HCT116 (cell line): ENCODE measurements around the gene NCKAP5. TPM values are rescaled to one million over a fixed set of nuclear protein-coding genes. Genes with fewer than 3 reads are reported as not detected.

ENCODE experiments used
- ATAC-seq: fragments of 200-7000 bp; cut with Tn5 transposase; 2 replicates; pipeline ENCODE4 v1.9.1; 2020; ENCODE audit warnings: mild to moderate bottlenecking, moderate library complexity
- BruUV-seq: library from RNA; stranded (reverse); fragments of 400-500 nt; replicated peaks from 2 replicates; lab custom pipeline; 2021; lab: Mats Ljungman, UMichigan
- CTCF ChIA-PET: fragments of 300-600 bp; sonication (Branson Sonifier 250); formaldehyde crosslinking; loops from one replicate; lab custom pipeline; 2021; ENCODE audit warnings: antibody characterized with exemption; lab: Charles Lee
- POLR2A ChIA-PET: fragments of 300-600, 350-600 bp; sonication (Branson Sonifier 250); formaldehyde crosslinking; loops from one replicate; lab custom pipeline; 2021; ENCODE audit warnings: antibody characterized with exemption; lab: Charles Lee
- RAD21 ChIA-PET, 2 experiments: fragments of 300-600 bp; sonication (Branson Sonifier 250); formaldehyde crosslinking; loops; one replicate each; lab custom pipeline; 2023; ENCODE audit warnings: low total read pairs in 2 of 2; ENCODE audit not compliant: uncharacterized antibody in 2 of 2, unreplicated experiment in 2 of 2, low non-redundant PET in 1 of 2; lab: Charles Lee
- DNase-seq: peaks from one replicate; pipeline ENCODE4 v3.0.0-alpha.2; 2010; ENCODE audit warnings: low read depth, low spot score
- H2AFZ ChIP-seq: fragments of 200-600 bp; shearing (Covaris generic), sonication (generic); 2 replicates; pipeline ENCODE4 v1.6.1; 2017; ENCODE audit warnings: low read depth, mixed run types, mixed read lengths, antibody characterized with exemption, low read length; ENCODE audit not compliant: poor library complexity, severe bottlenecking
- H3K27ac ChIP-seq: 2 replicates; pipeline ENCODE4 v1.5.1; 2012; ENCODE audit warnings: low read depth, low read length
- H3K27me3 ChIP-seq: fragments of 200-600 bp; sonication (generic); 2 replicates; pipeline ENCODE4 v1.6.1; 2016; ENCODE audit warnings: mixed run types, low read length, mixed read lengths; ENCODE audit not compliant: insufficient read depth
- H3K36me3 ChIP-seq, 2 experiments: fragments of 200-500 bp in 1 of 2; fragments of 200-600 bp in 1 of 2; sonication (Bioruptor generic) in 1 of 2; sonication (generic) in 1 of 2; 2 replicates each; pipeline versions ENCODE4 v1.5.1 to v1.6.1; 2014 to 2016; ENCODE audit warnings: low read length in 2 of 2, inconsistent platforms in 1 of 2, mixed read lengths in 1 of 2, mixed run types in 1 of 2; ENCODE audit not compliant: insufficient read depth in 2 of 2, control insufficient read depth in 1 of 2
- H3K4me1 ChIP-seq, 2 experiments: fragments of 200-600 bp in 1 of 2; sonication (generic) in 1 of 2; 2 replicates each; pipeline versions ENCODE4 v1.5.1 to v1.6.1; 2012 to 2017; ENCODE audit warnings: low read length in 2 of 2, inconsistent platforms in 1 of 2, mild to moderate bottlenecking in 1 of 2, mixed read lengths in 1 of 2, mixed run types in 1 of 2, moderate library complexity in 1 of 2; ENCODE audit not compliant: insufficient read depth in 2 of 2, control insufficient read depth in 1 of 2
- H3K4me2 ChIP-seq: fragments of 200-600 bp; sonication (generic); 2 replicates; pipeline ENCODE4 v1.6.1; 2017; ENCODE audit warnings: mixed run types, low read length, mixed read lengths
- H3K4me3 ChIP-seq, 2 experiments: fragments of 200-600 bp in 1 of 2; sonication (generic) in 1 of 2; replicated peaks in 1 of 2; 2 replicates each; pipeline ENCODE4 v1.5.1; 2011 to 2016; ENCODE audit warnings: low read length in 2 of 2, control low read depth in 1 of 2, low read depth in 1 of 2, mild to moderate bottlenecking in 1 of 2, mixed read lengths in 1 of 2, mixed run types in 1 of 2
- H3K79me2 ChIP-seq: fragments of 200-600 bp; sonication (generic); 2 replicates; pipeline ENCODE4 v1.6.1; 2017; ENCODE audit warnings: mild to moderate bottlenecking, mixed run types, low read length, moderate library complexity, mixed read lengths; ENCODE audit not compliant: insufficient read depth
- H3K9ac ChIP-seq: fragments of 200-600 bp; sonication (generic); 2 replicates; pipeline ENCODE4 v1.6.1; 2016; ENCODE audit warnings: low read length, mixed read lengths
- H3K9me2 ChIP-seq: fragments of 200-600 bp; sonication (generic), shearing (Covaris generic); 2 replicates; pipeline ENCODE4 v1.6.1; 2017; ENCODE audit warnings: mixed run types, mild to moderate bottlenecking, moderate library complexity; ENCODE audit not compliant: insufficient read depth
- H3K9me3 ChIP-seq, 2 experiments: fragments of 200-500 bp in 1 of 2; fragments of 200-600 bp in 1 of 2; sonication (Bioruptor generic) in 1 of 2; sonication (generic) in 1 of 2; 2 replicates each; pipeline ENCODE4 v1.6.1; 2014 to 2017; ENCODE audit warnings: low read length in 2 of 2, mixed read lengths in 2 of 2, inconsistent platforms in 1 of 2, low read depth in 1 of 2, mild to moderate bottlenecking in 1 of 2, mixed run types in 1 of 2, moderate library complexity in 1 of 2; ENCODE audit not compliant: control insufficient read depth in 1 of 2, insufficient read depth in 1 of 2
- H4K20me1 ChIP-seq: fragments of 200-600 bp; sonication (generic), shearing (Covaris generic); 2 replicates; pipeline ENCODE4 v1.6.1; 2017; ENCODE audit warnings: mixed run types, mild to moderate bottlenecking, moderate library complexity; ENCODE audit not compliant: insufficient read depth
- ELF1 ChIP-seq: IDR thresholded peaks from 2 replicates; pipeline ENCODE4 v1.6.1; 2012; ENCODE audit warnings: low read depth, borderline replicate concordance
- REST ChIP-seq: IDR thresholded peaks from 2 replicates; pipeline ENCODE4 v1.6.1; 2012; ENCODE audit warnings: low read depth
- YY1 ChIP-seq: IDR thresholded peaks from 2 replicates; pipeline ENCODE4 v1.6.1; 2011; ENCODE audit warnings: low read length, low read depth, moderate library complexity, mild to moderate bottlenecking; ENCODE audit not compliant: insufficient replicate concordance; ENCODE audit errors: extremely low read depth
- ZNF274 ChIP-seq: fragments of 200-500 bp; sonication (Bioruptor generic); IDR thresholded peaks from 2 replicates; pipeline ENCODE4 v1.6.1; 2014; ENCODE audit warnings: mild to moderate bottlenecking, low read depth, low read length, inconsistent platforms
- intact Hi-C: fragments of 100-400 bp; cut with micrococcal nuclease; formaldehyde crosslinking; loops from 2 replicates; pipeline ENCODE4 v1.10.0; 2022
- total RNA-seq: library from RNA; stranded (reverse); gene quantifications from one replicate; pipeline ENCODE4 v1.2.1, GENCODE V29; 2021; ENCODE audit not compliant: unreplicated experiment
- TF ChIP-seq, protein P1 (sequence below): IDR thresholded peaks from 2 replicates; pipeline ENCODE4 v1.6.1; 2012
- TF ChIP-seq, protein P2 (sequence below): IDR thresholded peaks from 2 replicates; pipeline ENCODE4 v1.6.1; 2011; ENCODE audit warnings: mild to moderate bottlenecking, low read length, moderate library complexity; ENCODE audit not compliant: insufficient replicate concordance; ENCODE audit errors: extremely low read depth

The NCKAP5 gene
- total RNA-seq, 1 experiment from 2014 or later: 0.30 TPM

- DNase-seq: no peak
- no peak overlapping the region for H3K27ac ChIP-seq
- intact Hi-C loops: no loop called here
- no peak overlapping the region for H3K9ac ChIP-seq
- H3K9me2 ChIP-seq: no peaks in the 10 kb centered on the region
- no peaks in the 10 kb centered on the region for H4K20me1 ChIP-seq
- no peaks in the 10 kb centered on the region for H3K4me1 ChIP-seq
- BruUV-seq: no TSS peak
- no peaks in the 10 kb centered on the region for H3K36me3 ChIP-seq
- no peak overlapping the region for H3K4me3 ChIP-seq
- TF ChIP-seq, protein P1, sequence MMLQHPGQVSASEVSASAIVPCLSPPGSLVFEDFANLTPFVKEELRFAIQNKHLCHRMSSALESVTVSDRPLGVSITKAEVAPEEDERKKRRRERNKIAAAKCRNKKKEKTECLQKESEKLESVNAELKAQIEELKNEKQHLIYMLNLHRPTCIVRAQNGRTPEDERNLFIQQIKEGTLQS: no peak
- TF ChIP-seq ZNF274 (no peak), ELF1 (no peak), YY1 (no peak), REST (no peak)
- TF ChIP-seq, protein P2, sequence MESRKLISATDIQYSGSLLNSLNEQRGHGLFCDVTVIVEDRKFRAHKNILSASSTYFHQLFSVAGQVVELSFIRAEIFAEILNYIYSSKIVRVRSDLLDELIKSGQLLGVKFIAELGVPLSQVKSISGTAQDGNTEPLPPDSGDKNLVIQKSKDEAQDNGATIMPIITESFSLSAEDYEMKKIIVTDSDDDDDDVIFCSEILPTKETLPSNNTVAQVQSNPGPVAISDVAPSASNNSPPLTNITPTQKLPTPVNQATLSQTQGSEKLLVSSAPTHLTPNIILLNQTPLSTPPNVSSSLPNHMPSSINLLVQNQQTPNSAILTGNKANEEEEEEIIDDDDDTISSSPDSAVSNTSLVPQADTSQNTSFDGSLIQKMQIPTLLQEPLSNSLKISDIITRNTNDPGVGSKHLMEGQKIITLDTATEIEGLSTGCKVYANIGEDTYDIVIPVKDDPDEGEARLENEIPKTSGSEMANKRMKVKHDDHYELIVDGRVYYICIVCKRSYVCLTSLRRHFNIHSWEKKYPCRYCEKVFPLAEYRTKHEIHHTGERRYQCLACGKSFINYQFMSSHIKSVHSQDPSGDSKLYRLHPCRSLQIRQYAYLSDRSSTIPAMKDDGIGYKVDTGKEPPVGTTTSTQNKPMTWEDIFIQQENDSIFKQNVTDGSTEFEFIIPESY: no peak
- no peaks in the 10 kb centered on the region for H3K27me3 ChIP-seq
- RAD21 ChIA-PET: no interaction called here
- no peak overlapping the region for H3K4me2 ChIP-seq
- no peaks in the 10 kb centered on the region for H3K79me2 ChIP-seq
- ATAC-seq: no peak
- POLR2A ChIA-PET: no interaction called here
- CTCF ChIA-PET: no interaction called here
- no peaks in the 10 kb centered on the region for H3K9me3 ChIP-seq
- H2AFZ ChIP-seq: no peak overlapping the region
Measured at GRCh38 chr2:132752421-132753206, 815.6 kb downstream of the NCKAP5 start.
